ENCODE measurements around the gene TNNC2.
A peak's percentile ranks its signal among the peaks of the same experiment; 100 is the strongest.
"Not testable (repeated sequence)": the region's sequence is repeated elsewhere in the genome, so short reads cannot be mapped to it uniquely, and the experiment has no call there.

TNNC2 gene

DNA sequence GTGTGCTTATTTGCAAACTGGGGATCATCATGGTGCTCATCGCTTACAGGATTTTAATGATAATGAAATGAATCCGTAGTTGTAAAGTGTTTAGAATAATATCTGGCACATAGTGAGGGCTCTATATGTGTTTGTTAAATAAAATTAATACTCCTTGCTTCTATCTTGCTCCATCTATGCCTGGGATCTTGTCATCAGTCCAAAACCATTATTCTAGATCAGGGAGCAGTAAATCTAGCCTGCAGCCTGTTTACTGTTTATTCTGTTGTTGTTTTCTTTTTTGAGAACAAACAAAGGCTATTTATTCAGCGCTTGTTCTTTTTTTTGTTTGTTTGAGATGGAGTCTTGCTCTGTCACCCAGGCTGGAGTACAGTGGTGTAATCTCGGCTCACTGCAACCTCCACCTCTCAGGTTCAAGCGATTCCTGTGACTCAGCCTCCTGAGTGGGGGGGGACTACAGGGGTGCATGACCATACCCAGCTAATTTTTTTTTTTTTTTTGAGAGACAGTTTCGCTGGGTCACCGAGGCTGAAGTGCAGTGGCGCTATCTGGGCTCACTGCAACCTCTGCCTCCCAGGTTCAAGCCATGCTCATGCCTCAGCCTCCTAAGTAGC, 22.0 kb upstream of the TNNC2 start:
- no peak for DNase-seq (ENCODE audit: extremely low read depth in 1 of 2, low read depth in 1 of 2)

DNA sequence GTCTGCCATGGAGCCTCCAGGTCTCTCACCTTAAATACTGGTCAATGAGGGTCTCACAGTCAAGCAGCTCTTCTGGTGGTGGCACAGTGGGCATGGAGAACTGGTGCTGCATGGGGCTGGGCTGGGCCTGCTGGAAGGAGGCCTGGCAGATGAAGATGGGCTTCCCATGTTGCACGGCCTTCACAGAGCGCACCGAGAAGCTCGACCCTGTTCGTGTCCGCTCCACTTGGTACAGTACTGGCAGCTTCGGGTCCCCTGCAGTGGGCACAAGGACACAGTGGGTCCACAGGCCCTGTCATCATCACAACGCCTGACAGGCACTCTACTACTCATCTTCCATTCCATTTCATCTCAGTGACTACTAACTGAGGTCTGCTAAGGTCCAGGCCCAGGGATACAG, 21.3 kb upstream of the TNNC2 start:
- DNase-seq (ENCODE audit: extremely low read depth in 1 of 2, low read depth in 1 of 2): no peak

DNA sequence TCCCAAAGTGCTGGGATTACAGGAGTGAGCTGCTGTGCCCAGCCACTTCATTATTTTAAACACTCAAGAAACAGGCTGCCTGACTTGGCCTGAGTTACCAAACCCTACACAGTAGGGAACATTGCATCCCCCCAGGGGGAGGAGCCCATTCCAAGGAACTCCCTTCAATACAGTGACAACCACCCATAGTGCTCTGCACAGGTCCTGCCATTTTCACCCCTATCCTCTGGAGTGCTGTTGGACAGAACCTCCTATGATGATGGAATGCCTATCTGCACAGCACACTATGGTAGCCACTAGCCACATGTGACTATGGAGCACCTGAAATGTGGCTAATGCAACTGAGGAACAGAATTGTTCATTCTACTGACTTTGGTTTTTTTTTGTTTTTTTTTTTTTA, 18.3 kb upstream of the TNNC2 start:
- DNase-seq (ENCODE audit: extremely low read depth in 1 of 2, low read depth in 1 of 2): no peak

DNA sequence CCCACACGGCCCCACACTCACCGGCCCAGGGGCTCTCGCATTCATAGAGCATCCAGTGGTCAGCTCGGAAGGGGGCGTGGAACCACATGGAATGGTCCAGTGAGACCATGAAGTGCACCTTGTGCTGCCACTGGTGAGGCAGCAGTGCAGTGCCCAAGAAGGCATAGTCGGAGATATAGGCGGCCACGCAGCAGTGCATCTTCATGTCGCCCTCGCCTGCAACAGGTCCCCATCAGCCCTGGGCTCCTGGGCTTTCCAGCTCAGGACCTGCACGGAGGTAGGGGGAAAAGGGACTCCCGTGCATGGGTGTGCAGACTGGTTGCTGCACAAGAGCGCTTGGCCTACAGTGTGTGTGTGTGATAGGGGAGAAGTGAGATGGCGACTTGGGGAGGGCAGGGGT, 16.4 kb upstream of the TNNC2 start:
- DNase-seq (ENCODE audit: extremely low read depth in 1 of 2, low read depth in 1 of 2): no peak

DNA sequence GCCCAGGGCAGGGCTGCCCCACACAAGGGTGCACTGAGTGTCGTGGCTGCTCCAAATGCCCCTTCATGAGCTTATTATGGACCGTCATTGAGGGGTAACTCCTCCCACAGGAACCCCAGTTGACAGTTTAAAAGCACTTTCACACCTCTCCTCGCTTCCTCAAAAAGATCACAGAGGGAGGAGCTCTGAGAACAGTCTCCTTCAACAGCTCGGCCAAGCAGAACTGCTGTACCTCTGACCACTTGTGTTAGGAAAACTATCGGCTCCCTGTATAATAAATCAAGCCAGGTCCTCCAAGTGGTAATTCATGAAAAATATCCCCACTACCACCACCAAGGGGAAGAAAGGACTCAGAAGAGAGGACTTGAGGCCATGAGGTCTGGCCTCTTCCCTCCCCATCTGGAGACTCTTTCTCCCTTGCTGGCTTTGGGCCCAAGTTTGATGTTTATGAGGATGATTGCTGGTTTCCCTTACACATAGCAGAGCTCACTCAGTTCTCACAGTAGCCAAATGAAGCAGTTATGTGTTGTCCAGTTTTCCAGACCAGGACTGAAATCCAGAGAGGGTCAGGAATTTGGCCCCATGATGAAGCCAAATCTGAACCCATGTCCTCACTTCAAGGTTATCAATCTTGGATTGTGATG, 15.2 kb upstream of the TNNC2 start:
- no peak for DNase-seq (ENCODE audit: extremely low read depth in 1 of 2, low read depth in 1 of 2)

DNA sequence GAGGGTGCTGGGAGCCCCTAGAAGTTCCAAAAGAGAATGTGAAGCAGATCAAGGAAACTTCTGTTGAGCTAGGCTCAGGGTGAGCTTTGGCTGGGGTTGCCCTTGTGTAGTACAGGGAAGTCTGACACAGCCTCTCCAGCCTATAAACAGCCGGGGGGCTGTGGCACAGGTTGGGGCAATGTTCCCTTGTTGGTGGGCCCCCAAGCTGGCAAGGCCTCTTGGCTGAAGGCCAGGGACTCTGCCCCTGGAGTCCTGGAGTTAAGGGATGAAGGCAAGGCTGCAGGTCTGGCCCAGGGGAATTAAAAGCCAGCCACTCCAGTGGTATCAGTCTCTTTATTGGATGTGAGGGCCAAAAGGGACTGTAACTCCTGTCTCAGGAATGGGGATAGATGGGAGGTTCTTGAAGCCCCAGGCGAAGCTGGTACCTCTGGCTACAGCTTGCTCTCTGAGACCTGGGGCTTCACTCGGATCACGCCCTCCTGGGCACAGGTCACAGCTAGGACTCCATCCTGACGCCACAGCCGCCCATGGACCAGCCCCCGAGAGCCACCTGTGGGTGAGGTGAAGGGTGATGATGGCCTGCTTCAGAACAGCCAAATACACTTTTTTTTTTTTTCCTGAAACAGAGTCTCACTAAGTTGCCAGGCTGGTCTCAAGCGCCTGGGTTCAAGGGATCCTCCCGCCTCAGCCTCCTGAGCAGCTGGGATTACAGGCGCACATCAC, 14.5 kb upstream of the TNNC2 start:
- no peak for DNase-seq (ENCODE audit: extremely low read depth in 1 of 2, low read depth in 1 of 2)

DNA sequence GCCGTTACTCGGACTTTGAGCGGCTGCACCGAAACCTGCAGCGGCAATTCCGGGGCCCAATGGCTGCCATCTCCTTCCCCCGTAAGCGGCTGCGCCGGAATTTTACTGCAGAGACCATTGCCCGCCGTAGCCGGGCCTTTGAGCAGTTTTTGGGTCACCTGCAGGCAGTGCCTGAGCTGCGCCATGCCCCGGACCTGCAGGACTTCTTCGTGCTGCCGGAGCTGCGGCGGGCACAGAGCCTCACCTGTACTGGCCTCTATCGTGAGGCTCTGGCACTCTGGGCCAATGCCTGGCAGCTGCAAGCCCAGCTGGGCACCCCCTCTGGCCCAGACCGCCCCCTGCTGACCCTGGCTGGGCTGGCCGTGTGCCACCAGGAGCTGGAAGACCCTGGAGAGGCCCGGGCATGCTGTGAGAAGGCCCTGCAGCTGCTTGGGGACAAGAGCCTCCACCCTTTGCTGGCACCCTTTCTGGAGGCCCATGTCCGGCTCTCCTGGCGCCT, 13.6 kb upstream of the TNNC2 start:
- DNase-seq (ENCODE audit: extremely low read depth in 1 of 2, low read depth in 1 of 2): no peak

DNA sequence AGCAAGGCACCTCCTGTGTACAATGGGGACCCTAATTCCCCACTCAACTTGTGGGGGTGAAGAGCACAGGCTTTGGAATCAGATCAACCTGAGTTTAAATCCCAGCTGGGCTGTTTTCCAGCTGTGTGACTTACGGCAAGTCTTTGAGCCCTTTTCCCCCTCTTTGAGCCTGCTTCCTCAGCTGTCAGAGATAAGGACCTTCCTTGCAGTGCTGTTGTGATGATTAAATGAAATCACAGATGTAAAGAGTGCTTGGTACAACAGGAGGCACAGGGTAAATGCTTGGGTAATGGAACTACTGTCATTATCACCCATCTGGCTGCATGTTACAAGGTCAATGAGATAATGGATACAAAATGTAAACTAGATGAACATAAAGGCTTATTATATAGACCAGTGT, 9.7 kb upstream of the TNNC2 start:
- no peak for DNase-seq (ENCODE audit: extremely low read depth in 1 of 2, low read depth in 1 of 2)

DNA sequence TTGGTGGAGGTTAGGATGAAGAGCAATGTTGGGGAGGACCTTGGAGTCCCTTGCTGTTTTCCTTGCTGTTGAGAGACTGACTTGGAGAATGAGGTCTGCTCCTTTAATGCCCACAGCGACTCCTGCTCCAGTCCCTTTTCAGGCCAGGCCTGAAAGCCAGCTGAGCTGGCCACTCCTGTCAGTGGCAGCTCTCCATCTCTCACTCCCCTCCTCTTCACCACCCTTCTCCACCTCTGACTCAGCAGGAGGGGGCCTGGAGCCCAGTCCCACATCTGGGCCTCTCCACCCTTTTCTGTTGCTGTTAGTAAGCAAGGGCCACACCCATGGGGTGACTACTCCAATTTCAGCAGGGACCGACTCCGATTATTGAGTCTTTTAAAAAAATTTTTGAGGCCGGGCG, 8.7 kb upstream of the TNNC2 start:
- DNase-seq (ENCODE audit: extremely low read depth in 1 of 2, low read depth in 1 of 2): no peak

DNA sequence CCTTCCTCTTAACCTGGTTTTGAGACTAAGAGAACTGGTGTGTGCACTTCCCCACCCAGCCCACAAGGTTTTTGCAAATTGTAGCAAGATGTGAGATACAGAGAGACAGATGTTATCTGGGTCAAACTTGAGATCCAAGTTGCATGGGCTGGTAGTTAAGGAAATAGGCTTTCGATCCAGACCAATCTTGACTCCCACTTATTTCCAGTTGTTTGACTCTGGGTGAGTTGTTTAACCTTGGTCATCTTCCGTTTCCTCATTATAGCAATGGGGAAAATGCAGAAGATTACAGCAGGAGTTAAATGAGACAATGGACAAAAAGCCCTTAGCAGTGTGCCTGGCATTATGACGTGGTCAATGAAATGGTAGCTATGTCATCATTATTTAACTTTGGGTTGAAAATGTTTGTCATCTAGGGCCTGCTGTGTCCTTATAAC, 8.2 kb upstream of the TNNC2 start:
- no peak for DNase-seq (ENCODE audit: extremely low read depth in 1 of 2, low read depth in 1 of 2)

DNA sequence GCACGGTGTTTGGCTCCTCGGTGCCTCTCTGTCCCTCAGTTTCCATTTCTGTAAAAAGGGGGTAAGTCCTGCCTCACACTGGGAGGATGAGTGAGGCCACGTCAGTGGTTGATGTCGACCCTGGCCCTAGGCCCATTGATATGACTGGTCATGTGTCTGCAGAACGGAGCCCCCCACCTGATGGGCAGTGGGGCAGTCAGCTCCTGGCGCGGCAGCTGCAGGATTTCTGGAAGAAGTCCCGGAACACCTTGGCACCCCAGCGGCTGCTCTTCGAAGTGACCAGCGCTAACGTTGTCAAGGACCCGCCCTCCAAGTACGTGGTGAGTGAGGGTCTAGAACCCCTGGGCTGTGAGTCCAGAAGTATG, 7.7 kb upstream of the TNNC2 start:
- DNase-seq (ENCODE audit: extremely low read depth in 1 of 2, low read depth in 1 of 2): no peak

DNA sequence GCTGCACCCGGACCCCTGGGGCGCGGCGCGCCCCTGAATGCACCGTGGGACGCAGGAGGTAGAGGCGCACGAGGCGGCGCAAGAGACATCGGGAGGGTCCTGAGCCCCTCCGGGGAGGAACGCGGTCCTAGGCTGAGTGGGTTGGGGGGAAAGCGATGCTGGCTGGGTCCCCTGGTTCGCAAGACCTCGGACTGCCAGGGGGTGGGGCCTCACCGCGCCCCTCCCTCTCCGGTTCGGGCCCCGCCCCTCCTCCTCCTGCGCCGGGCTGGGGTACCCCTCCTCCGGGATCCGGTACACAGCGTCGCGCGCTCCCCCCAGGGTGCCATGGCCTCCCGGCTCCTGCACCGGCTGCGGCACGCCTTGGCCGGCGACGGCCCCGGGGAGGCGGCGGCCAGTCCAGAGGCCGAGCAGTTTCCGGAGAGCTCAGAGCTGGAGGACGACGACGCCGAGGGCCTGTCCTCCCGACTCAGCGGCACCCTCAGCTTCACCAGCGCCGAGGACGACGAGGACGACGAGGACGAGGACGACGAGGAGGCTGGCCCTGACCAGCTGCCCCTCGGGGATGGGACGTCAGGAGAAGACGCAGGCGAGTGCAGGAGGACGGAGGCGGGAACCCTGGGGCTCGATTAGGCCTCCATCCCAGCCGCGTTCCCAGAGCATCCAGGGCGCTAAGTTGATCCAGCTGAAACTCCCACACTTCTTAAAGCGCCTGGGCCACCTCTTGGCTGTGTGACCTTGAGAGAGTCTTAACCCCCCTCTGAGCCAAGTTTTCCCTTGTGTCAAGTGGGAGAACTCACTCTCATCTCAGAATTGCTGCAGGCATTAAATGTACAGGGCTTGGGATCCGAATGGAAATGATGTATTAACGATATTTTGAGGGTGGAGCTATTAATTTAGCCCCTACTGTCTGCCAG, 7.0 kb upstream of the TNNC2 start:
- no peak for DNase-seq (ENCODE audit: extremely low read depth in 1 of 2, low read depth in 1 of 2)

DNA sequence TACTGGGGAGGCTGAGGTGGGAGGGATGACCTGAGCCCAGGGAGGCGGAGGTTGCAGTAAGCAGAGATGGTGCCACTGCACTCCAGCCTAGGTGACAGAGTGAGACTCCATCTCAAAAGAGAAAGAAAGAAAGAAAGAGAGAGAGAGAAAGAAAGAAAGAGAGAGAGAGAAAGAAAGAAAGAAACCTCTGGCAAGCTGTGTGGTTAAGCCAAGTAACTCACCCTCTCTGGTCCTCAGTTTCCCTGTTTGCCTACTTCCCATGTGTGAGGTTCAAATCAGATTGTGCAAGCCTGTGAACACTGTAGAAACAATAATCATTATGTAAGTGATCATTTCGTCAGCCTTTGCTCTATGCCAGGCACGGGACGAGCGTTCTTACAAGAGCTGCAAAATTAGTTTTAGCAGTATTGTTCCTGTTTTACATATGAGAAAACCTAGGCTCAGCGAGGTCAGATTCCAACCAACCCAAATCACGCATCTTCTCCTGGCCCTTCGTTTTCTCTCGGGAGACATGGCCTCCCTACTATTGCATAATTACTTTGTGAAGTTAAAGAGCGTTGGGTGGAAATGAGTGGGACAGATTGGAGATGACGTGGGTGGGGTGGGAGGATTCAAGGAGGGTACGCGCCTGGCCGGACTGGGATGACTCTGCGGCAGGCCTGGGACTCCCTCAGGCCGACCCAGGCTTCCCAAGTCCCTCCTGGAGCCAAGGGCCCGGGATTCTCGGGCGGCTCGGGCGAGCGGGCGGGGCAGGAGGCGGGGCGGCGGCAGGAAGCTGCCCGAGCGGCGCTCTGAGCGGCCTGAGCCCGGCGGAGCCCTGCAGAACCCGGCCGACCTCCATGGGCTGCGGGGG, 6.1 kb upstream of the TNNC2 start, which contains the start of gene SNX21:
TSS of gene SNX21 (plus strand) at position 770 of the 853 bp plus-strand sequence. CDS start 121 bp downstream, outside the sequence.
- no peak for DNase-seq (ENCODE audit: extremely low read depth in 1 of 2, low read depth in 1 of 2)

DNA sequence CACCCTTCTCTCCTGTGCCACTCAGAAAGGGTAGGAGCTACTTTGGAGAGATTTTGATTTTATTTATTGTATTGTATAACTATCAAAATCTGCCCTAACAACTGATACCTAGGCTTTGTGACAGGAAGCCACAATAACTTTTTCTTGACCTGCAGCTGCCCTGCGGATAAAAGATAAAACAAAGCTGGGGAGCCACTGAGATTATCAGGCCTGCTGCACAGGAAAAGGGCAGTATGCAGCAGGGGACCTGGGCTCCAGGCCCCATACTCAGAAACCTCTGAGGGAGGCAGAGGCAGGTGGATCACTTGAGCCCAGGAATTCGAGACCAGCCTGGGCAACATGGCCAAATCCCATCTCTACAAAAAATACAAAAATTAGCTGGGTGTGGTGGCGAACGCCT, 5.5 kb upstream of the TNNC2 start:
- DNase-seq (ENCODE audit: extremely low read depth in 1 of 2, low read depth in 1 of 2): no peak

DNA sequence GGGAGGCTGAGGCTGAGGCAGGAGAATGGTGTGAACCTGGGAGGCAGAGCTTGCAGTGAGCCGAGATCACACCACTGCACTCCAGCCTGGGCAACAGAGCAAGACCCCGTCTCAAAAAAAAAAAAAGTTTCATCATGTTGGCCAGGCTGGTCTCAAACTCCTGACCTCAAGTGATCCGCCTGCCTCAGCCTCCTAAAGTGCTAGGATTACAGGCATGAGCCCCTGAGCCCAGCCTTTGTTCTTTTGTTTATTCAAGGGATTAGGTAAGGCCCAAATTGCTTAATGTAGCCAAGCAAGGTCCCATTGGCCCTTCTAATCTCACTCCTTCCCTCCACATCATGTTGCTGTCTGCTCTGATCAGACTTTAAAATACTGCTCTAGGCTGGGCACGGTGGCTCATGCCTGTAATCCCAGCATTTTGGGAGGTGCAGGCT, 2.6 kb upstream of the TNNC2 start:
- DNase-seq (ENCODE audit: extremely low read depth in 1 of 2, low read depth in 1 of 2): not testable (repeated sequence)

DNA sequence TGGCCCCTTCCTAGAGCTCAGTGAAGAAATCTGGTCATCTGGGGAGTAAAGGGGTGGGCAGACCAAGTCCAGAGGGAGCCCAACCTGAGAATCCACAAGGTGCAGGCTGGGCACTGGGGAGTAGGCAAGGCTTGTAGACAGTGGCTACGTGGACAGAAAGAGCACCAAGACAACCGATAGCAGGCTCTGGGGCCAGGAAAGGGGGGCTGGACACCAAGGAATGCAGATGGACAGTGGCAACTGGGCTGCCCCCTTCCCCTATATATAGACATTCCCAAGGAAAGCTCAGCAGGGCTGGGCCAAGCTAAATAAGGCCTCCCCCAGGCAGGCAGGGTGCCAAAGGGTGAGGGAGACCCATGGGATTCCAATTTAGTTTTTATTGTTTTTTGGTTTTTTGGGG, 1.5 kb upstream of the TNNC2 start:
- no peak for DNase-seq (ENCODE audit: extremely low read depth in 1 of 2, low read depth in 1 of 2)

DNA sequence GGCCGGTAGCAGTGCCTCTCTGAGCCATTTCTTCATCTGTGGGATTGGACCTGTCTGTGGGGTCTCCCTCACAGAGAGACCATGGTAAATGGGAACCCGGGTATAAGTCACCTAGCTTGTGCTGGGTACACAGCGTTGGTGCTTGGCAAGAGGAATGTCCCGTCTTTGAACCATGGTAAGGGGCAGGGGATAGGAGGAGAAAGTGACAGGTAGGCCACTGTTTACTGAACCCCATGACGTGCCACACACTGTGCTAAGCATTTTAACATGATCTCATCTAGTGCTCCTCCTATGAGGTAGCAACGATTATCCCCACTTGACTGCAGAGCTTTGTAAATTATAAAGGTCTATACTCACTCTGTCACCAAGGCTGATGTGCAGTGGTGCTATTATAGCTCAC, 600 bp upstream of the TNNC2 start:
- no peak for DNase-seq (ENCODE audit: extremely low read depth in 1 of 2, low read depth in 1 of 2)

DNA sequence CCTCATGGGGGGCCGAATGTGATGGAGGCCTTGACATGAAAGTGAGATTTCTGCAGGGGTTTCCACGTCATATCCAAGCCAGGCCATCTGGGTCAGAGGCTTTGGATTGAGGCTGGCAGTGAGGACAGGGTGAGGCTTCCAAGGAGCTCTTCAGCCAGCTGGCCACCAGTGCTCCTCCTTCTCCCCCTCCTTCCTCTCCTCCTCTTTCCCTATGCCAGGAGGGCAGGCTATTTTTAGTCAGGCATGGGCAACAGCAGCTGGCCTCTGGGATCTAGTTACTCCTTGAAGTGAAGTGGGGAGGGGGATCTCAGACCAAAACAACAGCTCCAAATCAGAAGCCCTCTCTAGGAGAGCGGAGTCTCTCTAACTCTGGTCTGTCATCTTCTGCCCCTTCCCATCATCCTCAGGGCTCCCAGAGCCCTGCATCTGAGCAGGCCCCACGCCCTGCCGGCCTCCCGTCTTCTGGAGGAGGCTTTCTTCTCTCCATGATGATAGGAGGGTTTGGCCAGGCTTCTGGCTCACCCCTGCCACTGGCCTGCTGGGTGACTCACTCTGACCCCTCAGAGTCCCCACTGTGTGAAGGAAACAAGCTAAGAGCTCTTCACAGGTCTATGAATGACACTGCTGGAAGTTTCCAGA, 612 bp downstream of the TNNC2 start:
- DNase-seq (ENCODE audit: extremely low read depth in 1 of 2, low read depth in 1 of 2): no peak

DNA sequence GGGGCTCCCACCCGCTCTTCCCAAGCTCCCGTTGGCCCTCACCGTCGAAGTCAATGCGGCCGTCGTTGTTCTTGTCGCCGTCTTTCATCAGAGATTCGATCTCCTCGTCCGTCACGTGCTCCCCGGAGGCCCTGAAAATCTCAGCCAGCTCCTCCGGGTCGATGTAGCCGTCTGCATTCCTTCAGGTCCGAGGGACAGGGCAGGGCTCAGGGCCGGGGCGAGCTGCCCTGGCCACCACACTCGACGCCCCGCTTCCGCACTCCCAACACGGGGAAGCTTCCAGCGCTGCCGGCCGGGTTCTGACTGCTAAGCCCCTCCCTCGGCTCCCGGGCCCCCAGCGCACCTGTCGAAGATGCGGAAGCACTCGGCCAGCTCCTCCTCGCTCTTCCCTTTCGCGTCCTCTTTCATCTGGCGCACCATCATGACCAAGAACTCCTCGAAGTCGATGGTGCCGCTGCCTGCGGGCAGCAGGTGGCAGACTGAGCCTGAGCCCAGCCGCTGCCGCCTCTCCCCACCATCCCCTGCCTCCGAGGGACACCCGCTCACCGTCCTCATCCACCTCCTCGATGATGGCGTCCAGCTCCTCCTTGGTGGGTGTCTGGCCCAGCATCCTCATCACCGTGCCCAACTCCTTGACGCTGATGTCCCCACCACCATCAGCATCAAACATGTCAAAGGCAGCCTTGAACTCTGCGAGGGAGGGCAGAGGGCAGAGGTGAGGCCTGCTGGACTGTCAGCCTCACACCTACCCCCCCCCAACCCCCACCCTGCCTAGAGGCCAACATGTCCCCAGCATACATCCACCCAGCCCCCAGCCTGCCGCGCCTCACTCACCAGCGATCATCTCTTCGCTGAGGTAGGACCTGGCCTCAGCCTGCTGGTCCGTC, 2.9 kb downstream of the TNNC2 start:
- peak in 1 of 2 donors; percentile 16 for DNase-seq (ENCODE audit: extremely low read depth in 1 of 2, low read depth in 1 of 2)
